DMS79 (cell line): ENCODE results near the gene PIRT.

ENCODE experiments used
- DNase-seq: peaks from one replicate; lab custom pipeline; 2025; lab: John Stamatoyannopoulos, UW

Gene PIRT

DNA sequence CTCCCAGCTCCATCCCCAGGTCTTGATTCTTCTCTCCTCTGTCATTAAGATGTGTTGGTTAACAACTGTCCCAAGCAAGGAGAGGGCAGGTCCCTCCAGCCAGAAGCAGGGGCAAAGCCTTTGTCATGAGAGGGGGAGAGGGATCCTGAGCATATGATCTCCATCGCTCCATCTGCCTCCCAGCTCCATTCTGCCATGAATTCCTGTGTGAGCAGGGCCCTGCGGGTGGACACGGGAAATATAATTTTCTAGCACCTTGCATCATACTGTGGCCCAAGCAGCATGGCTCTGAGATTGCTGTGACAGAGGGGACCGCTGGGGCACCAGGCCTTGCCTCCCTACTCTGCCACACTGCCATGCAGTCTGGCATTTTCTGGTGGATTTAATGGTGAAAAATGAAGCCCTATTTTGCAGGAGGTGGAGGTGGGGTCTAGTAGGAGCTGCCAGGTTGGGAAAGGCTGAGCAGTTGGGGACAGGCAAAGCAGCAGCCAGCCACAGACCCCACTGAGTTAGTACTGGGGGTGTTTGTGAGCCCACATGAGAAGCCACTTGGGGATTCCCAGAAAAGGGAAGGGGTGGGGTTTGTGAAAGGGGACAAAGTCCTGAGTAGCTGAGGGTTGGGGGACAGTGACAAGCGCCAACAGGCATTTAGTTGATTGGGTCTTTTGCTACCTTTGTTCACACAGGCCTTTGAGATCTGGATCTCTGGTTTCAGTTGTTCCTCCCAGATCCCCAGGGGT is 50.4 kb downstream of the PIRT start:
- DNase-seq: no peak

DNA sequence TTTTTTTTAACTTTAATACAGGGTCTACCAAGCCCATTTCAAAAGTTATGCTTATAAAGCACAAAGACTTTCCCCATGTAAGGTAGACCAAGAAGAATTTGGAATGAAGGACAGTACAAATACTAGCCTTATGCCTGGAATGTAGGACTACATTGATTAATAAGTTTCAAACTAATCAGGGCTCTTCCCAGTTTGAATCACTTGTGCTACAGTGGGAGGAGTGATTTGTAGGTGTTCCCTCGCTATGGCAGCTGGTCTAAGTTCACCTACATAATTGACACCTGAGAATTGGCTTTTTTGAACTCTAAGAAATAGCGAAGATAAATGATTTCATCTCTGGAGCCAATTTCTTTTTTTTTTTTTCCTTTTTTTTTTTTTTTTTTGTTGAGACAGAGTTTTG is 52.6 kb downstream of the PIRT start:
- DNase-seq: no peak

DNA sequence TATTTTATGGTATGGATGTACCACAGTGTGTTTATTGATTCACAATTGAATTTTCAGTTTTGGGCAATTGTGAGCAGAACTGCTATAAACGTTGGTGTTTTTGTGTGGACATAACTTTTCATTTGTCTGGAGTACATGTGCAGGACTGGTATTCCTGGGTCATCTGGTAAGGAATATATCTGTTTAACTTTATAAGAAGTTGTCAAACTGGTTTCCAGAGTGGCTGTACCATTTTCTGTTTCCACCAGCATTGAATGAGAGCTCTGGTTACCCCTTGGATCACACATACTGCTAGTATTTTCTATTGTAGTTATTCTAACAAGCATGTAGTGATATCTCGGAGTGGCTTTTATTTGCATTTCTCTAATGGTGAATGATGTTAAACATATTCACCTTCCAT is 58.3 kb downstream of the PIRT start:
- DNase-seq: no peak

DNA sequence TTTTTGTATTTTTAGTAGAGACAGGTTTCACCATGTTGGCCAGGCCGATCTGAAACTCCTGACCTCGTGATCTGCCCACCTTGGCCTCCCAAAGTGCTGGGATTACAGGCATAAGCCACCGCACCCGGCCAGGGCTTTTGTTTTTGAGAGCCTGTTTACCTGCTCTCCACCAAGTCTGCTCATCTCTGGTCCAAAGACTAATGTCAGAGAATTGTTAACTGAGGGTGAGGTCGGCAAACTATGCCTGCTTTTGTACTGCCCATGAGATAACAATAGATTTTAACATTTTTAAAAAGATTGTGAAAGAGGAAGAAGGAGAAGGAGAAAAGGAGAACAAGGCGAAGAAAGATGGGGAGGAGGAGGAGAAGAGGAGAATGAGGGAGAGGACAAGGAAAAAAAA is 60.0 kb downstream of the PIRT start:
- DNase-seq: no peak

DNA sequence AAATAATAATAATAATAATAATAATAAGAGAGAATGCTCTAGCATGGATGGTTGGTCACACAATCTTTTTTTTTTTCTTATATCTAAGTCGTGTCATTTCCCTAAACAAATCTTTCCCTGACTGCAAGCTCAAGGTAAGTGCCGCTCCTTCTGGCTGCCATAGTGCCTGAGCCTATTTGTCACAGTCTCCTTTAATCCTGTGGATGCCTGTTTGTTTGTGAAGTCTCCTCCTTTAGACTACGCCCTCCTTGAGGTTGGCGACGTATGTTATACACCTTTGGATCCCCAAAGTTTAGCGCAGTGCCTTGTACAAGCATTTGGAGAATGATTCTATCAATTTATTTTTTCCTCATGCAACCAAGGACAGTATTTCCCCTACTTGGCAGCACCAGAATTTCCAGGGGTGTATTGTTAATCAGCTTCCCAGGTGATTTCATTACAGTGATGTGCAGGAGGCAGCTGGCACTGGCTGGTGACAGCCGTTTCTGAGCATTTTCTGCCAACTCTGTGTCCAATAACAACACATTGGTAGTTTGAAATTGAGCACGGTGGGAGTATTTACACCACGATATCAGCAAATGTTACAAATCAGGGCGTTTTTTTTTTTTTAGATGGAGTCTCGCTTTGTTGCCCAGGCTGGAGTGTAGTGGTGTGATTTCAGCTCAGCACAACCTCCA is 60.6 kb downstream of the PIRT start:
- no peak for DNase-seq

DNA sequence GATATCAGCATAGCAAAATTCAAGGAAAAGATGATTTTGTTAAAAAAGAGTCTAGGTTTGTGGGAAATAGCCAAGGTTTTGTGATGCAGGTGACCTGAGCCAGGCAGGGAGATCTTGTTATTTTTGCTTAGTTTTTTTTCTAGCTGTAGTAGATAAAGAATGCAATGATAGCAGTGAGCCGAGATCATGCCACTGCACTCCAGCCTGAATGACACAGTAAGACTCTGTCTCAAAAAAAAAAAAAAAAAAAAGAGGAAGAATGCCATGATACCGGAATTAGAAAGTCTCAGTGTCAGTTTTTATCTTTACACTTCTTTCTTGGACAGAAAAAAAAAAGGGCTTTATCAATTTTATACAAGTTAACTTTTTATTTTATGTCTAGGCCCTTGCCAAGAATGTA is 61.5 kb downstream of the PIRT start:
- DNase-seq: no peak

DNA sequence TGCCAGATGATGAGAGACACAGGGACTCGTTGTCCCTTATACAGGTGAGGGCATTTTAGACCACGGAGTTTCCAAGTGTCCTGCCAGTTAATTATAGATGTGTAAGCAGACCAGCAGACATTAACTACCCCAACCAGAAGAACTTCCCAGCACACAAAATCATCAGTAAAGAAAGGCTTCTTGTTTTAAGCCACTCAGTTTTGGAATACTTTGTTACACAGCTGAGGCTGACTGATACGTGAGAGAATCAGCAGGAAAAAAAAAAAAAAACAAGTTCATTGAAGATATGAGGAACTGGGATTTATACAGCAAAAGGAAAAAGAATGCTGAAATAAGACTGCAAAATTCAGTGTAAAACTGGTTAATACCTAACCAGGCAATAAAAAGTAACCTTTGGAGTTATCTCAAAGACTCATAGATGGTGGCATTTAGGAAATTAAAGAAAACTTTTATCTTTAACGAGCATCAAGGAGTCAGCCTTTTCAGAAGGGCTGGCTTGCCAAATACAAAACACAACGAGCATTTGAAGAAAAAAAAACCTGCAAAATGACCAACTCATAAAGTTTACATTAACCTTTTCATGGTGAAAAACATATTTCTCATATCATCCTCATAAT is 62.0 kb downstream of the PIRT start:
- DNase-seq: no peak

DNA sequence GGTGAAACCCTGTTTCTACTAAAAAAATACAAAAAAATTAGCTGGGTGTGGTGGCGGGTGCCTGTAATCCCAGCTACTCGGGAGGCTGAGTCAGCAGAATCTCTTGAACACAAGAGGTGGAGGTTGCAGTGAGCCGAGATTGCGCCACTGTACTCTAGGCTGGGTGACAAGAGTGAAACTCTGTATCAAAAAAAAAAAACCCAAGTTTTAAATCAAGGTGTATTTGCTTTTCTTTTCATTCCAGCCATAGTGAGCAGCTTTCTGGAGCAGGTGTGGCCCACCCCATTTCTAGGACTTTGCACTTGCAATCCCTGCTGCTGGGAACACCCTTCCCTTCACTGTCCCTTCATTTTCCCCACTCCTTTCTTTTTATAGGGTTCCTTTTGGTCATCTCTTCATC is 62.8 kb downstream of the PIRT start:
- DNase-seq: no peak

DNA sequence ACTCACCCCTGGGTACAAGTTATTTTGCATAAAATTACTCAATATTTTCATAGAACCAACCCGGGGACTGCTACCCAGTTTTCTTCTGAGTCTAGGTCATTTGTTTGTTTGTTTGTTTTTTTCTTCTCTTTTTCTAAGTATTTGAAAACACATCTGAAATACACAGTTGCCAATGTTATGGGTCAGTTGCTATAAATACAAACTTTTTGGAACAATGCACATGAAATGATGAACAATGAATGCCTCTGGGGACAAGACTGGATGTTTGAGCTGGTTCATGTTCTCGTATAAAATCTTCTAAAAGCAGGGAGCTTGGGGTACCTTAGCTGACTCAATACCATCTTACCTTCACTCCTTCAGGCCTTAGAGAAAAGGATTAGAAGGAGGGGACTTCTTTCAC is 64.5 kb downstream of the PIRT start:
- no peak for DNase-seq
